Measurements from ENCODE around the gene LLGL2.

Gene LLGL2

DNA sequence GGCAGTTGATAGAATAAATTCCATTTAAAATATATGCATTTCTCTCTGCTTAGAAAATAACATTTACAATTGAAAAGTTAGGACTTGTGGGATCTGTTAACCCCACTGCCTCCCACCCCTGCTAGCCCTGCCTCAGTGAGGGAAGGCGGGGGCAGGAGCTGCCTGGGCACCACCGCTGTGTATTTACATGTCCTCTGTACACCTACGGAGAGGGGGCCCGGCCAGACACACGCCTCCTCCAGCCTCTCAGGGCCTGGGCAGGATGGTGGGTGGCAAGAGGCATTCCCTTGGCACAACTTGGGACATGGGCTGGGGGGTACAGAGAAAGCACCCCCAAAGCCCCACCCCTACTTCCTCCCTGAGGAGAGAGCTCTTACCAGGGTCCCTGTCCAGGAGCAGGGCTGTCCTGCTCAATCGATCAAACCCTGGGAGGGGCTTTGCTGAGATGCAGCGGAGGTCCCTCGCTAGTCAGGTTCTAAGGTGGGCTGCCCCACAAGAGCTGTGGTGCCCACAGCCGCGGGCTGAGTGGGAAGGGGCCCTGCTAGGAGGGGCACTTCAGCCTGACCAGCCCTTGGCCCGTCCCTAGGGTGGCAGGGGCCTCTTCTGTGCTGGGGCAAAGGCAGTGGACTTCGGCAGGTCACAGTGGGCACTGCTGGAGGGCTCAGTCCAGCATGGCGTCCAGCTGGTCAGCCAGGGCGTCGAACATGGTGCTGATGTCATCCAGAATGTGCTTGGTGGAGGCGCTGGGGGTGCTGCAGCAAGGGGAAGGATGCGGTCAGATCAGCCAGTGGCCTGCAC lies 24.9 kb upstream of the LLGL2 start:
- H3K9me3 Mint-ChIP-seq = no peaks in the 10 kb centered on the region
- peak overlapping the region in 1 of 2 donors; percentile 34 for H3K27ac Mint-ChIP-seq
- no peak for ATAC-seq
- H3K27me3 Mint-ChIP-seq = no peaks in the 10 kb centered on the region
- DNase-seq = no peak
- peaks cover 11% of the 10 kb centered on the region for H3K4me1 Mint-ChIP-seq
- H3K4me3 Mint-ChIP-seq = no peak overlapping the region

DNA sequence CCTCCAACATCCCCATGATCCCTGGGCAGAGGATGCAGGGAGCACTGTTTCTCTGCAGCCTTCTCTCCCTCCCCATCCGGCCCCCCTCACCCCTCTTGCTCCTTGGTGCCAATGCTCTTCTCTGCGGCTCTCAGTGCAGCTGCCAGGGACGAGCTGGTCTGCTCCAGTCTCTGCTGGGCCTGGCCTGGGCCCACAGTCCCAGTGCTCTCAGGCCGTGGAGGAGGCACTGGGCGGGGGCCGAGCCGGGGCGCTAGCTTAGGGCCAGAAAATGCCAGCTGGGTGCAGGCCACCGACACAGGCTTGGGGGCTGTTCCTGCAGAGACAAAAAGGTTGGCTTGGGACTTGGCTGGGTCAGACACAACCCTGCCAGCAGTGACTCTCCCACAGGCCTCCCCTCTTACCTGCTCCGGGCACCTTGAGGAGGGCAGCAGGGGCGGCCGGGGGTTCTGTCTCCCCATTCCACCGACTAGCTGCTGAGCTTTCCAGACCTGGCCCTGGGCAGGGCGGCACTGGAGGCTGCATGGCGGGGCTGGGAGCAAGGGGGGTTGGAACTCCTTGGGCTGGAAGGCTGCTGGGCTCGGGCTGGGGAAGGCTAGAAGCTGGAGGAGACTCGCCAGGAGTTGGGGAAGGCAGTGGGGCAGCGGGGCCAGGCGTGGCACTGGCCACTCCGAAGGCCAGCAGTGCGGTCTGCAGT lies 24.0 kb upstream of the LLGL2 start:
- ATAC-seq (no peak), DNase-seq (no peak)
- no peak overlapping the region for H3K4me3 Mint-ChIP-seq
- no peak overlapping the region for H3K27ac Mint-ChIP-seq
- no peaks in the 10 kb centered on the region for H3K9me3 Mint-ChIP-seq
- H3K27me3 Mint-ChIP-seq = no peaks in the 10 kb centered on the region
- peaks cover 11% of the 10 kb centered on the region for H3K4me1 Mint-ChIP-seq

DNA sequence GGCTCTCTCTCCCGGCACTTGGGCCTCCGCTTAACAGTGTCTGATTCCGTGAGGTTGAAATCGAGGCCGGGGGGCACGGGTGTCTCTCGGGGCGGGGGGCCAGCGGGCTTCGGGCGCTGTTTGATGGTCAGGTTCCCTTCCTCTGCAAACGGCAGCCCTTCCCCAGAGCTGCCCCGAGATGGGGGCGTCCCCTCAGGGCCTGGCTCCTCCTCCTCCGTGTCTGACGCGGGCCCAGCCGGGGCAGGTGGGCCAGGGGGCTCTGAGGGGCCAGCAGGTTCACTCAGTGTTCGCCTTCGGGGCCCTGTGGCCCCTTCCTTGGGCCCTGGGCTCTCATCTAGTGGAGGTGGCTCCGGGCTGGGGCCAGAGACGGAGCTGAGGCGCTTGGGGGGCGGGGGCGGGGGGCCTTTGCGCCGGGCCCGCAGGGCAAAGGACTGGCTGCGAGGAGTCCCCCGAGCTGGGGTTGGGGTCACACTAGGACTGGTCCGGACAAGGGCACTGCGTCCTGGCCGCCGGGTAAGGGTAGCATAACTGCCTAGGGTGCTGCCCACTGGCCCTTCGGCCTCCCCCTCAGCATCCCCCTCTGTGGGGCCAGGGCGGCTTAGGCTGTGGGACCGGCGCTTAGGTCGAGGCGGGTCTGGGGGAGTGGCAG lies 23.3 kb upstream of the LLGL2 start:
- ATAC-seq (no peak), DNase-seq (no peak)
- H3K4me1 Mint-ChIP-seq = peaks cover 11% of the 10 kb centered on the region
- no peak overlapping the region for H3K27ac Mint-ChIP-seq
- no peaks in the 10 kb centered on the region for H3K9me3 Mint-ChIP-seq
- H3K4me3 Mint-ChIP-seq = no peak overlapping the region
- no peaks in the 10 kb centered on the region for H3K27me3 Mint-ChIP-seq

DNA sequence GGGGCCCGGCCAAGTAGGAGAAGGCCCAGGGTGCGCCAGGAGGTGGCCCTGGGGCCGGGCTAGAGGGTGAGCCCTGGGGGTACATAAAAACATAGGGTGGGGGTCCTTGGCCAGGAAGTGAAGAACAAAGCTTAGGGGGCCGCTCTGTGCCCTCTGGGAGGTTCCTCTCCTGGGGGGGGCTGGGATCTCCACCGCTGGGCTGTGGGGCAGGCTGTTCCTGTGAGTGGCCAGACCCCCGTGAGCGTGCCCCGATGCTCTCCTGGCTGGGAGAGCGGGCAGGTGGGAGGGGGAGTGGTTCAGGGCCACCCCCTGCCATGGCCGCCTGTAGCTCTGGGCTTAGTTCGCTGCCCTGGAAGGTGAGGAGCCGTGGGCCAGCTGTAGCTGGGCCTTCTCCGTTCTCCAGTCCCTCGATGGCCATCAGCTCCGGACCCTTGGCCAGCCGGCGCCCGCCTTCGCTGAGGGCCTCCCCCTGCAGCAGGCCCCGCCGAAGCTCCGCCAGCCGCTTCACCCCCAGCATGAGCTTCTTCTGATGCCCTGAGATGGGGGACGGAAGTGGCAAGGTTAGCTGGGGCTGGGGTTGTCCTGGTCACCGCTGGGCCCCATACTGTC lies 22.7 kb upstream of the LLGL2 start:
- H3K4me1 Mint-ChIP-seq = peaks cover 5% of the 10 kb centered on the region
- no peak overlapping the region for H3K27ac Mint-ChIP-seq
- no peaks in the 10 kb centered on the region for H3K27me3 Mint-ChIP-seq
- no peak for ATAC-seq
- H3K4me3 Mint-ChIP-seq = no peak overlapping the region
- DNase-seq = no peak
- no peaks in the 10 kb centered on the region for H3K9me3 Mint-ChIP-seq

DNA sequence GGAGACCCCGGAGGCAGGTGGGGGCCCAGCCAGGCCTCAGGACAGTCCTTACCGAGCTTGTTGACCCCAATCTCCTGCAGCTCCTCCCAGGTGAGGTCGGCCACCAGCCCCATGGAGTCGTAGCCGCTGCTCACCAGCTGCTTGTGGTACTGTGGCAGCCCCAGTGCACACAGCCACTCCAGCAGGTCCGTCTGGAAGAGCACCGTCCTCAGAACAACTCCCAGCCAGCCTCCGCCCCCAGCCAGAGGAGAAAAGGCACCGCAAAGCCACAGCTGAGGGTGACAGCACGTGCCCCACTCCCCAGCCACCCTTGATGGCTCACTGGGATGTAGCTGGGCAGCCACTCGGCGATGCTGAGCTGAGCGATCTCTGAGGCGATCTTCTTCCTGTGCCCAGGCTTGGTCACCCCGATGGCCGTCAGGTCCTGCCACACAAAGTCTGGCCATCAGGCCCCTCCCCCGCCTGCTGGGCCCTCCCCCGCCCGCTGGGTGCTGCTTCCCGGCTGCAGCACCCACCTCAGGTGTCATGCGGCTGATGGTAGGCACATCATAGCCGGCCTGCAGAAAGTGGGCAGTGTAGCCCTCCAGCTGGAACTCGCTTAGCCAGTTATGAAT lies 22.1 kb upstream of the LLGL2 start:
- H3K27me3 Mint-ChIP-seq = no peaks in the 10 kb centered on the region
- no peaks in the 10 kb centered on the region for H3K4me1 Mint-ChIP-seq
- no peak for DNase-seq
- H3K4me3 Mint-ChIP-seq = no peak overlapping the region
- H3K9me3 Mint-ChIP-seq = no peaks in the 10 kb centered on the region
- peak overlapping the region in 1 of 2 donors; percentile 59 for H3K27ac Mint-ChIP-seq
- ATAC-seq = no peak

DNA sequence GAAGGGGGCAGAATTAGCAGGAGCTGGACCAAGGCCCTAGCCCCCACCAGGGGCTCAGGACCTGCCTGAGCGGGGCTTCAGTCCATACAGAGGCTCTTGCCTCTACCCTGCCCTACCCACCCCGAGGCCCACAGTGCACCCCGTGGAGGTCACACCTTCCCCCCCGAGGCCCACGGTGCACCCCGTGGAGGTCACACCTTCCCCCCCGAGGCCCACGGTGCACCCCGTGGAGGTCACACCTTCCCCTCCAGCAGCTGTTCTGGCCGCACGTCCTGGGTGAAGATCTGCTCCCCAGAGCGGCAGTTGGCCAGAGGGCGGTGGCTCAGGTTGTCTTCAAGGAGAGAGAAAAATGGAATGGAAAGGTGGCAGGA lies 21.5 kb upstream of the LLGL2 start:
- Mint-ChIP-seq H3K9me3 (no peaks in the 10 kb centered on the region), H3K27me3 (no peaks in the 10 kb centered on the region), H3K4me1 (no peaks in the 10 kb centered on the region), H3K4me3 (no peak overlapping the region), H3K27ac (no peak overlapping the region)
- ATAC-seq = peak; percentile 38
- no peak for DNase-seq

DNA sequence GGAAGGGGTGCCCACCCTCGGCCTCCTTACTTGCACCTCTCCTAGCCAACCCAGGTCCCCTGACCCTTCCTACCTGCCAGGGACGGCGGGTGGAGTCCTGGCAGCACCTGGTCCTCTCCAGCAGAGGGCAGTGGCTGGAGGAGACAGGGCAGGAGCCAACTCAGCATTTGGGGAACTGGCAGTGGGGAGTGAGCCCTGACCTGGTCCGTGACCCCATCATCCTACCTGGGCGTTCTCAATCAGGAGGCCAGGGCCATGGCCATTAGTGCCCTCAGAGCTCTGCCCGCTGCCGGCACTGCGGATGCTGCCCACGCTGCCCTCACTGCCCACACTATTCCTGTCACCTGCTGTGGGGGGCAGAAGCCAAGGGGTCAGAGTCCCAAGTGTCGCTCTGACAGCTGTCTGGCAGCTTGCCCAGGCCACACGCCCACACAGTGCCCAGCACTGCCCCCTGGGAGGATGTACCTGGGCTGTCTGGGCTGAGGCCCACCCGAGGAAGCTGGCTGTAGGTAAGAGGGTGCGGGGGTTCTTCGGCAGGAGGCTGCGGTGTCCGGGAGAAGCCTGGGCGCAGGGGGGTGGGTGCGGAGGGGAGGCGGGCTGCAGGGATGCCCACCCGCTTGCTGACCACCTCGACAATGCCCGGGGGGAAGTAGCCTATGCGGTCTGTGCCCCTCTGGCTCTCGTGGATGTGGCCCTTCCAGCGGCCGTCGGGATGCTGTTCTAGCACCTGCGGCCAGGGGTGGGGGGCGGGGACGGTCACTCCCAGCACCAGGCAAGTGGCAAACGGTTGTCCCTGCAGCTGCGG lies 20.9 kb upstream of the LLGL2 start:
- no peaks in the 10 kb centered on the region for H3K9me3 Mint-ChIP-seq
- DNase-seq = peak; percentile 42 to 46
- H3K27me3 Mint-ChIP-seq = no peaks in the 10 kb centered on the region
- H3K4me1 Mint-ChIP-seq = no peaks in the 10 kb centered on the region
- H3K27ac Mint-ChIP-seq = no peak overlapping the region
- no peak overlapping the region for H3K4me3 Mint-ChIP-seq
- ATAC-seq = peak; percentile 65

DNA sequence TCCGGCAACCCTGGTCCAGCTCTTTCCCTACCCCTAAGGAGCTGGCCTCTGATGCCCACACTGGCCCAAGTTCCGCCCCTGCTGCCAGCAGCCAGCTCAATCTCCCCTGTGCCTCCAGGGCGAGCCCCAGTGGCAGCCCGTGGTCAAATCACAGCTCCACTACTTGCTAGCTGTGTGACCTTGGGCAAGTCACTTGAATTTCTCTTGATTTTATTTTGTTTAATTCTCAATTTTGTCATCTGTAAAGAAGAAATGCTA lies 20.4 kb upstream of the LLGL2 start:
- H3K9me3 Mint-ChIP-seq = no peaks in the 10 kb centered on the region

DNA sequence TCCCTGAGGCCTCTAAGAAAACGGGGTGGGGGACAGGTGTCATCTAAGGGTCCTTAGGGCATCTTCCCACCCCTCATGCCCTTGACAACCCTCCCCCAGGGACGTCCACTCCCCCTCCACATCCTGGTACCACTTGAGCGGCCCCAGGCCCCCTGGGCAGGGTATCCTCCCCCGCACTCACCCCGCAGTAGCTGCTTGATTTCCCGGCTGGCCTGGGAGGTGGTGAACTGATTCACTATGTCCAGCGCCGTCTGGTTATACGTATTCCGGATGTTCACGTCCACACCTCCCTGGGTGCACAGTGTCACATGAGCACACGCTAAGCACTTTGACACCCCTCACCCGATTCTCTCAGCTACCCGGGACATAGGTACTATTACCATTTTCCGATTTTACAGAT lies 19.9 kb upstream of the LLGL2 start:
- H3K27ac Mint-ChIP-seq = no peak overlapping the region
- ATAC-seq (no peak), DNase-seq (no peak)
- no peaks in the 10 kb centered on the region for H3K4me1 Mint-ChIP-seq
- no peaks in the 10 kb centered on the region for H3K27me3 Mint-ChIP-seq
- H3K4me3 Mint-ChIP-seq = no peak overlapping the region
- H3K9me3 Mint-ChIP-seq = no peaks in the 10 kb centered on the region

More for the DNA sequence above, 20.4 kb upstream of the LLGL2 start:
- Mint-ChIP-seq H3K27me3 (no peaks in the 10 kb centered on the region), H3K4me1 (no peaks in the 10 kb centered on the region), H3K4me3 (no peak overlapping the region), H3K27ac (no peak overlapping the region)
- DNase-seq (no peak), ATAC-seq (no peak)

DNA sequence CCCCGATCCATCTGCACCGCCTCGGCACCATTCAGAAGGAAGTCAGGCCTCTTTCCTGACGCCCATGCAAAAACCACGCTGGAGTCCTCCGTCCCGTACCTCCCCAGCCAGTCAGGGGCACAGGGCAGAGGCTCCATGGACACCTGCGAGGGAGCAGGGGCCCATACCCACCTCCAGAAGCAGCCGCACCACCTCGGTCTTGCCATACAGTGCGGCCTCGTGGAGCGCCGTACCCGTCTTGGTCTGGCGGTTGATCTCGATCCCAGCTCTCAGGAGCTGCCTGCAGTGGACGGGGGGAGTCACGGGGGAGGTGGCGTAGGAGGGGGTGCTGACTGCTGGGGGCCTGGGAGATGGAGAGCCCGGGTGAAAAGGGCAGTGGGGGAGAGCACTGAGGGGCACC lies 19.4 kb upstream of the LLGL2 start:
- ATAC-seq = no peak
- no peak for DNase-seq
- no peaks in the 10 kb centered on the region for H3K9me3 Mint-ChIP-seq

DNA sequence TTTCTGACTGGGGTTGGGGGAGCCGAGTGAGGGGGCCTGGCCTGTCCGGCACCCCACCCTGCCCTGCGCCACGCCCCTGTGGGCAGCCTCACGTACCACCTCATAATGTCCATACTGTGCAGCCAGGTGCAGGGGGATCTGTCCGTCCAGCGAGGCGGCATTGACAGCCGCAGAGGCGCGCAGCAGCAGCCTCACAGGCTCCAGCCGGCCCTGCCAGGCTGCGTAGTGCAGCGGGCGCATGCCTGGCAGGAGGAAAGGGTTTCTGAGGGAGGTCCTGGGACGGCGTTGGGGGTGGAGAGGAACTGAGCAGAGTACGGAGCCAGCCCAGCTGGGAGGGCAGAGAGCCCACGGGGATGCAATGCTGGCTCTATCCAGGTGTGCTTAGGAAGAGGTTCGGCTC lies 18.6 kb upstream of the LLGL2 start:
- no peaks in the 10 kb centered on the region for H3K4me1 Mint-ChIP-seq
- no peaks in the 10 kb centered on the region for H3K27me3 Mint-ChIP-seq
- H3K9me3 Mint-ChIP-seq = no peaks in the 10 kb centered on the region
- ATAC-seq (no peak), DNase-seq (no peak)
- peak overlapping the region in 1 of 2 donors; percentile 79 for H3K27ac Mint-ChIP-seq
- no peak overlapping the region for H3K4me3 Mint-ChIP-seq

More for the DNA sequence above, 19.4 kb upstream of the LLGL2 start:
- Mint-ChIP-seq H3K27ac (no peak overlapping the region), H3K4me1 (no peaks in the 10 kb centered on the region), H3K4me3 (no peak overlapping the region), H3K27me3 (no peaks in the 10 kb centered on the region)

DNA sequence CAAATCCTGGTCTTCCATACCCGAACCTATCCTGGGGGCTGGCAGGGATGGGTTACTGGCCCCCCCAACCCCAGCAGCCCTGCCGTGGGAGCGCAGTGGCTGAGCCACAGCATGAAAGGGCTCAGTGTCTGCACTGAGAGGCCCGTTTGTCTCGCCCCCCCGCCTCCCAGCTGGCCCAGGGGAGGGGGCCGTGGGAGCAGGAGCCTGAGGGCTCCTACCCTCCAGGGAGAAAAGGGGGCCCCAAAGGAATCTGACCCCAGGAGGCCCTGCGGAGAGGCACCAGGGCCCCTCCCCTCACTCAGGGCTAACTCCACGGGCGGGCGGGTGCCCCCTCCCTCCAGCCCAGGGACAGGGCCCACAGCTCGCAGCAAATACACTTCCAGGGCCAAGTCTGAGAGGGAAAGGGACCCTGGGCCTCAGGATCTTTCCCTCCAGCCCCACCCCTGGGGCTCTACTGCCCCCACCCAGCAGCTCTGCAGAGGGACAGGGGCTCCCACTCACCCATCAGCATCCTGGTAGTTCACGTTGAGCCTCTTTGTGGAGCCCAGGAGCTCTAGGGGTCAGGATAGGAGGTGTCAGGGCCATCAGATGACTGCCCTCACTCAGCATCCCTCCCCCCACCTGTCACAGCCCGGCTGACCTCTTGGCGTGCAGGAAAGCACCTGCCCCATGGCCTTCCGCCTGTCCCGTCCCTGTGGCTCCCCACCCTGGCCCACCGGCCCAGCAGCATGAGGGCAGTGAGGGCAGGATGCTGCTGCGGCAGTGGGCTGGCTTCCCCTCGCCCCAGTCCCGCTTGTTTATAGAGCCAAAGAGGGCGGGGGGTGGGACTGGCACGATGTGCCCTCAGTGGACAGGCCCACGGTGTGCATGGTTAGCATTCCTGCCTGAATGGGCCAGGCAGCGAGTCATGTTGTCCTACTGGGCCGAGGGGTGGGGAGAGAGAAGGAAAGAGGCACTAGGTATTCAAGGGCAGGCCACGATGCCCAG lies 17.5 kb upstream of the LLGL2 start:
- Mint-ChIP-seq H3K9me3 (no peaks in the 10 kb centered on the region), H3K27ac (no peak overlapping the region), H3K4me3 (no peak overlapping the region), H3K27me3 (no peaks in the 10 kb centered on the region), H3K4me1 (no peaks in the 10 kb centered on the region)
- DNase-seq (no peak), ATAC-seq (no peak)

DNA sequence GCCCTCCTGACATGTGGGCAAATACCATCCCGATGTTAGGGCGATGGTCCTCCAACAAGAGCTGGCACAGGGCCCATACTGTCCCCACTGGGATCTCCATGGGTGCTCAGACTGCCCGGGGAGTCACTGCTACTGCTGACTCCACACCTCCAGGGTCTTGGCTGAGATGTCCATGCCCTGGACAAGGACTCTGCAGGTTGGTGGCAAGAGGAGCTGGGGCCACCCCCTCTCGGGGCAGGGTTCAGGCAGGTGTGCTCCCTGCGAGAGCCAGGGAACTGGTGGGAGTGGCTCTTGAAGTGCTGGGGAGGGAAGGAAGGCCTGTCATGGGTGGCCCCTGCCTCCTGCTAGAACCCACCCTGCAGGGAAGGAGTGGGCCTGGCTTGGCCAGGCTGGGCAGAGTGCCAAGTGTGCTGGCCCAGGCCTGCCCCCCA lies 16.6 kb upstream of the LLGL2 start:
- Mint-ChIP-seq H3K9me3 (no peaks in the 10 kb centered on the region), H3K4me1 (peaks cover 6% of the 10 kb centered on the region), H3K27me3 (no peaks in the 10 kb centered on the region), H3K27ac (no peak overlapping the region), H3K4me3 (no peak overlapping the region)
- ATAC-seq (no peak), DNase-seq (no peak)
